H9 (cell line): ENCODE results near the gene KCNJ15. TPM values are rescaled to one million over a fixed set of nuclear protein-coding genes. Genes with fewer than 3 reads are reported as not detected.

Source experiments
- DNase-seq: peaks from one replicate; pipeline ENCODE4 v3.0.0-alpha.2; 2017
- H2AFZ ChIP-seq: one replicate; pipeline ENCODE4 v1.6.1; 2013; ENCODE audit warnings: mild to moderate bottlenecking, low read length, control low read depth, moderate library complexity
- H2AK5ac ChIP-seq: 2 replicates; pipeline ENCODE4 v1.6.1; 2013; ENCODE audit warnings: low read length, control low read depth, mixed read lengths; ENCODE audit not compliant: insufficient read length
- H2BK120ac ChIP-seq: one replicate; pipeline ENCODE4 v1.6.1; 2013; ENCODE audit warnings: low read depth, mild to moderate bottlenecking, low read length, control low read depth, inconsistent platforms; ENCODE audit not compliant: poor library complexity, severe bottlenecking
- H2BK12ac ChIP-seq: 2 replicates; pipeline ENCODE4 v1.6.1; 2013; ENCODE audit warnings: low read length, control low read depth, mixed read lengths, low read depth; ENCODE audit not compliant: insufficient read length
- H2BK15ac ChIP-seq: 2 replicates; pipeline ENCODE4 v1.6.1; 2013; ENCODE audit warnings: low read depth, low read length, control low read depth
- H2BK20ac ChIP-seq: one replicate; pipeline ENCODE4 v1.6.1; 2013; ENCODE audit warnings: low read depth, mild to moderate bottlenecking, low read length, control low read depth, inconsistent platforms; ENCODE audit not compliant: poor library complexity, severe bottlenecking
- H2BK5ac ChIP-seq: 2 replicates; pipeline ENCODE4 v1.6.1; 2013; ENCODE audit warnings: low read length, control low read depth, mixed read lengths; ENCODE audit not compliant: insufficient read length
- H3K14ac ChIP-seq: 2 replicates; pipeline ENCODE4 v1.6.1; 2013; ENCODE audit warnings: low read length, control low read depth; ENCODE audit not compliant: insufficient read depth
- H3K18ac ChIP-seq: 2 replicates; pipeline ENCODE4 v1.6.1; 2013; ENCODE audit warnings: low read depth, mild to moderate bottlenecking, mixed read lengths, low read length, control low read depth; ENCODE audit not compliant: insufficient read length
- H3K23ac ChIP-seq: 2 replicates; pipeline ENCODE4 v1.6.1; 2013; ENCODE audit warnings: low read length, control low read depth, mixed read lengths, low read depth; ENCODE audit not compliant: insufficient read length
- H3K23me2 ChIP-seq: 2 replicates; pipeline ENCODE4 v1.6.1; 2013; ENCODE audit warnings: low read depth, mild to moderate bottlenecking, mixed read lengths, low read length, control low read depth; ENCODE audit not compliant: insufficient read length, poor library complexity, severe bottlenecking
- H3K27ac ChIP-seq: 2 replicates; pipeline ENCODE4 v1.5.1; 2013; ENCODE audit warnings: low read length, control low read depth, mixed read lengths, low read depth; ENCODE audit not compliant: insufficient read length
- H3K27me3 ChIP-seq: 2 replicates; pipeline ENCODE4 v1.6.1; 2013; ENCODE audit warnings: low read length, control low read depth, inconsistent platforms; ENCODE audit not compliant: insufficient read depth
- H3K4ac ChIP-seq: 2 replicates; pipeline ENCODE4 v1.6.1; 2013; ENCODE audit warnings: low read depth, mild to moderate bottlenecking, control low read depth, inconsistent platforms, low read length, moderate library complexity
- H3K4me1 ChIP-seq: 2 replicates; pipeline ENCODE4 v1.6.1; 2013; ENCODE audit warnings: low read length, control low read depth, inconsistent platforms; ENCODE audit not compliant: insufficient read depth
- H3K4me2 ChIP-seq: 2 replicates; pipeline ENCODE4 v1.6.1; 2013; ENCODE audit warnings: low read length, control low read depth, mixed read lengths; ENCODE audit not compliant: insufficient read length, insufficient read depth
- H3K56ac ChIP-seq: 2 replicates; pipeline ENCODE4 v1.6.1; 2013; ENCODE audit warnings: low read depth, mild to moderate bottlenecking, mixed read lengths, low read length, control low read depth; ENCODE audit not compliant: insufficient read length
- H3K79me1 ChIP-seq: 2 replicates; pipeline ENCODE4 v1.6.1; 2013; ENCODE audit warnings: low read depth, mild to moderate bottlenecking, moderate library complexity, low read length, control low read depth, inconsistent platforms; ENCODE audit not compliant: insufficient read depth, poor library complexity, severe bottlenecking
- H3K79me2 ChIP-seq: 2 replicates; pipeline ENCODE4 v1.6.1; 2013; ENCODE audit warnings: low read length, control low read depth, inconsistent platforms; ENCODE audit not compliant: insufficient read depth
- H3K9ac ChIP-seq: 2 replicates; pipeline ENCODE4 v1.6.1; 2013; ENCODE audit warnings: low read length, control low read depth, mixed read lengths; ENCODE audit not compliant: insufficient read length; ENCODE audit errors: extremely low read depth
- H3K9me3 ChIP-seq: one replicate; pipeline ENCODE4 v1.6.1; 2013; ENCODE audit warnings: low read depth, low read length, inconsistent platforms; ENCODE audit not compliant: control insufficient read depth
- H3T11ph ChIP-seq: one replicate; pipeline ENCODE4 v1.6.1; 2013; ENCODE audit warnings: mild to moderate bottlenecking, low read length, control low read depth, inconsistent platforms
- H4K20me1 ChIP-seq: one replicate; pipeline ENCODE4 v1.6.1; 2013; ENCODE audit not compliant: control insufficient read depth, insufficient read length, insufficient read depth
- H4K5ac ChIP-seq: 2 replicates; pipeline ENCODE4 v1.6.1; 2013; ENCODE audit warnings: low read depth, mild to moderate bottlenecking, mixed read lengths, low read length, control low read depth; ENCODE audit not compliant: insufficient read length
- H4K8ac ChIP-seq: replicated peaks from 2 replicates; pipeline ENCODE4 v1.6.1; 2013; ENCODE audit warnings: low read length, control low read depth, mixed read lengths, low read depth; ENCODE audit not compliant: insufficient read length
- H4K91ac ChIP-seq: 2 replicates; pipeline ENCODE4 v1.6.1; 2013; ENCODE audit warnings: low read depth, mild to moderate bottlenecking, moderate library complexity, mixed read lengths, low read length, control low read depth; ENCODE audit not compliant: insufficient read length
- H3K27ac Mint-ChIP-seq, 3 experiments: 2 replicates in 2 of 3; 3 replicates in 1 of 3; pipeline ENCODE4 v1.8.0; 2020 to 2021; ENCODE audit warnings: mixed read lengths in 3 of 3, mild to moderate bottlenecking in 1 of 3, moderate library complexity in 1 of 3
- H3K27me3 Mint-ChIP-seq: 2 replicates; pipeline ENCODE4 v1.8.0; 2021; ENCODE audit warnings: low read depth, mild to moderate bottlenecking, moderate library complexity, mixed read lengths
- H3K36me3 Mint-ChIP-seq, 3 experiments: 2 replicates in 2 of 3; 3 replicates in 1 of 3; pipeline ENCODE4 v1.8.0; 2020 to 2021; ENCODE audit warnings: low read depth in 3 of 3, mixed read lengths in 3 of 3; ENCODE audit not compliant: insufficient read depth in 1 of 3
- H3K4me1 Mint-ChIP-seq, 2 experiments: 2 replicates each; pipeline ENCODE4 v1.8.0; 2020; ENCODE audit warnings: mixed read lengths in 2 of 2
- H3K4me3 Mint-ChIP-seq, 2 experiments: 2 replicates in 1 of 2; 3 replicates in 1 of 2; pipeline ENCODE4 v1.8.0; 2020 to 2021; ENCODE audit warnings: mild to moderate bottlenecking in 2 of 2, mixed read lengths in 2 of 2, moderate library complexity in 1 of 2
- H3K9me3 Mint-ChIP-seq, 2 experiments: 2 replicates in 1 of 2; 3 replicates in 1 of 2; pipeline ENCODE4 v1.8.0; 2020; ENCODE audit warnings: mild to moderate bottlenecking in 2 of 2, mixed read lengths in 2 of 2, moderate library complexity in 1 of 2
- WGBS: extraction: QIAGEN DNeasy Blood & Tissue Kit; methylation state at CpG from one replicate; pipeline ENCODE4 v1.1.7; 2013; ENCODE audit warnings: missing lambda C conversion rate, low lambda C conversion rate, mixed read lengths; ENCODE audit not compliant: insufficient read length; ENCODE audit errors: extremely low coverage; 5-methylcytosine and 5-hydroxymethylcytosine counted together
- total RNA-seq: library from RNA; stranded (reverse); gene quantifications from 2 replicates; pipeline ENCODE4 v1.2.1, GENCODE V29; 2021
- TF ChIP-seq, protein P1 (sequence below): fragments of 200-600 bp; sonication (generic); conservative IDR thresholded peaks from 3 replicates; pipeline ENCODE4 v1.8.0; 2021; ENCODE audit warnings: antibody characterized with exemption, mild to moderate bottlenecking

The KCNJ15 gene
- total RNA-seq, 1 experiment from 2014 or later: not detected

DNA sequence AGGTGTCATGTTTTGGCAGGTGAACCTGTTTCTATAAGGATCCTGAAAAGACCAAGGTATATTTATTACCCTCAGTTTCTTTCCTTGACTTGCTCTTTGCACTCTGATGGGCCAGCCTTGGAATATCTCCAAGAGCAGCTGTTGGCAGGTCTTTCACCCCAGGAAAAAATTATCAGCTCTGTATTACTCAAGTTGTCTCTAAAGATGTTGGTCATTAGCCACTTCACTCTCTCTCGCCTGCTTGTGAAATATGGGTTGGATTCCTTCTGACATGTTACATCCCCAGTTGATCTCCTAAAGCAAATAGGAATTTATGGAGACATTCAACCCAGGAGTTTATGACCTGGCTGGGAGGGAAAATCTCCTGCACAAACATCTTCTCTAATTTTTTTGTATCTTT, 85.9 kb downstream of the KCNJ15 start:
- WGBS: no CpG with 5 or more reads among the region's 1 CpG
- H4K5ac ChIP-seq: no peak overlapping the region
- no peak overlapping the region for H3T11ph ChIP-seq
- H3K18ac ChIP-seq: no peak overlapping the region
- H3K23me2 ChIP-seq: no peaks in the 10 kb centered on the region
- no peak overlapping the region for H3K56ac ChIP-seq
- no peak overlapping the region for H3K14ac ChIP-seq
- Mint-ChIP-seq H3K4me3 (no peak overlapping the region), H3K27me3 (peaks cover 3% of the 10 kb centered on the region; the same call in 1 of the 2 replicates), H3K4me1 (no peaks in the 10 kb centered on the region), H3K9me3 (no peaks in the 10 kb centered on the region), H3K36me3 (no peaks in the 10 kb centered on the region), H3K27ac (no peak overlapping the region)
- no peaks in the 10 kb centered on the region for H3K27me3 ChIP-seq
- no peak overlapping the region for H2AK5ac ChIP-seq
- no peak overlapping the region for H3K9ac ChIP-seq
- no peak overlapping the region for H3K23ac ChIP-seq
- no peak for DNase-seq
- no peak overlapping the region for H2AFZ ChIP-seq
- no peak overlapping the region for H2BK120ac ChIP-seq
- H2BK12ac ChIP-seq: no peak overlapping the region
- H3K27ac ChIP-seq: no peak overlapping the region
- H3K4ac ChIP-seq: no peak overlapping the region
- H3K79me2 ChIP-seq: no peaks in the 10 kb centered on the region
- no peak overlapping the region for H4K91ac ChIP-seq
- no peaks in the 10 kb centered on the region for H4K20me1 ChIP-seq
- H3K79me1 ChIP-seq: no peaks in the 10 kb centered on the region
- H2BK5ac ChIP-seq: no peak overlapping the region
- TF ChIP-seq, protein P1, sequence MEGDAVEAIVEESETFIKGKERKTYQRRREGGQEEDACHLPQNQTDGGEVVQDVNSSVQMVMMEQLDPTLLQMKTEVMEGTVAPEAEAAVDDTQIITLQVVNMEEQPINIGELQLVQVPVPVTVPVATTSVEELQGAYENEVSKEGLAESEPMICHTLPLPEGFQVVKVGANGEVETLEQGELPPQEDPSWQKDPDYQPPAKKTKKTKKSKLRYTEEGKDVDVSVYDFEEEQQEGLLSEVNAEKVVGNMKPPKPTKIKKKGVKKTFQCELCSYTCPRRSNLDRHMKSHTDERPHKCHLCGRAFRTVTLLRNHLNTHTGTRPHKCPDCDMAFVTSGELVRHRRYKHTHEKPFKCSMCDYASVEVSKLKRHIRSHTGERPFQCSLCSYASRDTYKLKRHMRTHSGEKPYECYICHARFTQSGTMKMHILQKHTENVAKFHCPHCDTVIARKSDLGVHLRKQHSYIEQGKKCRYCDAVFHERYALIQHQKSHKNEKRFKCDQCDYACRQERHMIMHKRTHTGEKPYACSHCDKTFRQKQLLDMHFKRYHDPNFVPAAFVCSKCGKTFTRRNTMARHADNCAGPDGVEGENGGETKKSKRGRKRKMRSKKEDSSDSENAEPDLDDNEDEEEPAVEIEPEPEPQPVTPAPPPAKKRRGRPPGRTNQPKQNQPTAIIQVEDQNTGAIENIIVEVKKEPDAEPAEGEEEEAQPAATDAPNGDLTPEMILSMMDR: no peak
- no peak overlapping the region for H2BK20ac ChIP-seq
- no peak overlapping the region for H3K4me2 ChIP-seq
- H3K4me1 ChIP-seq: no peaks in the 10 kb centered on the region
- H3K9me3 ChIP-seq: no peaks in the 10 kb centered on the region
- no peak overlapping the region for H4K8ac ChIP-seq
- no peak overlapping the region for H2BK15ac ChIP-seq
